SK-N-SH (cell line): ENCODE data around the gene CDH13.

Experiments used
- EZH2phosphoT487 ChIP-seq: fragments of 200-600 bp; sonication (generic); IDR thresholded peaks from 2 replicates; pipeline ENCODE4 v1.6.1; 2017; ENCODE audit warnings: low read depth, mixed run types, mild to moderate bottlenecking, antibody characterized with exemption, moderate library complexity, borderline replicate concordance
- FOXM1 ChIP-seq: IDR thresholded peaks from 2 replicates; pipeline ENCODE4 v1.4.0; 2012; ENCODE audit warnings: low read depth, mild to moderate bottlenecking
- RCOR1 ChIP-seq: fragments of 150-350 bp; IDR thresholded peaks from 2 replicates; pipeline ENCODE4 v1.6.1; 2017; ENCODE audit warnings: antibody characterized with exemption, low read length
- RFX5 ChIP-seq: IDR thresholded peaks from 2 replicates; pipeline ENCODE4 v1.6.1; 2012; ENCODE audit warnings: mild to moderate bottlenecking, improper control_type of control experiment, low read length
- TEAD4 ChIP-seq: IDR thresholded peaks from 2 replicates; pipeline ENCODE4 v1.4.0; 2012; ENCODE audit warnings: mild to moderate bottlenecking, borderline replicate concordance; ENCODE audit not compliant: insufficient read depth
- TF ChIP-seq, protein P1 (sequence below): fragments of 200-600 bp; sonication (generic); IDR thresholded peaks from 2 replicates; pipeline ENCODE4 v1.6.1; 2017; ENCODE audit warnings: antibody characterized with exemption, mild to moderate bottlenecking, moderate library complexity
- TF ChIP-seq, protein P2 (sequence below): IDR thresholded peaks from 2 replicates; pipeline ENCODE4 v1.4.0; 2012; ENCODE audit warnings: low read depth, borderline replicate concordance

- TF ChIP-seq, protein P1, sequence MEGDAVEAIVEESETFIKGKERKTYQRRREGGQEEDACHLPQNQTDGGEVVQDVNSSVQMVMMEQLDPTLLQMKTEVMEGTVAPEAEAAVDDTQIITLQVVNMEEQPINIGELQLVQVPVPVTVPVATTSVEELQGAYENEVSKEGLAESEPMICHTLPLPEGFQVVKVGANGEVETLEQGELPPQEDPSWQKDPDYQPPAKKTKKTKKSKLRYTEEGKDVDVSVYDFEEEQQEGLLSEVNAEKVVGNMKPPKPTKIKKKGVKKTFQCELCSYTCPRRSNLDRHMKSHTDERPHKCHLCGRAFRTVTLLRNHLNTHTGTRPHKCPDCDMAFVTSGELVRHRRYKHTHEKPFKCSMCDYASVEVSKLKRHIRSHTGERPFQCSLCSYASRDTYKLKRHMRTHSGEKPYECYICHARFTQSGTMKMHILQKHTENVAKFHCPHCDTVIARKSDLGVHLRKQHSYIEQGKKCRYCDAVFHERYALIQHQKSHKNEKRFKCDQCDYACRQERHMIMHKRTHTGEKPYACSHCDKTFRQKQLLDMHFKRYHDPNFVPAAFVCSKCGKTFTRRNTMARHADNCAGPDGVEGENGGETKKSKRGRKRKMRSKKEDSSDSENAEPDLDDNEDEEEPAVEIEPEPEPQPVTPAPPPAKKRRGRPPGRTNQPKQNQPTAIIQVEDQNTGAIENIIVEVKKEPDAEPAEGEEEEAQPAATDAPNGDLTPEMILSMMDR, result no peak
- TF ChIP-seq RFX5, result no peak
- TF ChIP-seq FOXM1, result no peak
- no peak for TF ChIP-seq TEAD4
- TF ChIP-seq, protein P2, sequence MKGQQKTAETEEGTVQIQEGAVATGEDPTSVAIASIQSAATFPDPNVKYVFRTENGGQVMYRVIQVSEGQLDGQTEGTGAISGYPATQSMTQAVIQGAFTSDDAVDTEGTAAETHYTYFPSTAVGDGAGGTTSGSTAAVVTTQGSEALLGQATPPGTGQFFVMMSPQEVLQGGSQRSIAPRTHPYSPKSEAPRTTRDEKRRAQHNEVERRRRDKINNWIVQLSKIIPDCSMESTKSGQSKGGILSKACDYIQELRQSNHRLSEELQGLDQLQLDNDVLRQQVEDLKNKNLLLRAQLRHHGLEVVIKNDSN, result no peak
- TF ChIP-seq EZH2phosphoT487, result no peak
- TF ChIP-seq RCOR1, result no peak
Measured at GRCh38 chr16:83308414-83308813, 681.6 kb downstream of the CDH13 start.
